GM18861 (cell line): Measurements from ENCODE around the gene CNNM3.

Experiments used
- ATAC-seq: cut with Tn5 transposase; IDR thresholded peaks from one replicate; pipeline ENCODE4 v1.9.1; 2021; ENCODE audit not compliant: unreplicated experiment

The CNNM3 gene

GRCh38 chr2:96874198-96874831 lies 58.2 kb downstream of the CNNM3 start:
- peak; percentile 50 for ATAC-seq

DNA sequence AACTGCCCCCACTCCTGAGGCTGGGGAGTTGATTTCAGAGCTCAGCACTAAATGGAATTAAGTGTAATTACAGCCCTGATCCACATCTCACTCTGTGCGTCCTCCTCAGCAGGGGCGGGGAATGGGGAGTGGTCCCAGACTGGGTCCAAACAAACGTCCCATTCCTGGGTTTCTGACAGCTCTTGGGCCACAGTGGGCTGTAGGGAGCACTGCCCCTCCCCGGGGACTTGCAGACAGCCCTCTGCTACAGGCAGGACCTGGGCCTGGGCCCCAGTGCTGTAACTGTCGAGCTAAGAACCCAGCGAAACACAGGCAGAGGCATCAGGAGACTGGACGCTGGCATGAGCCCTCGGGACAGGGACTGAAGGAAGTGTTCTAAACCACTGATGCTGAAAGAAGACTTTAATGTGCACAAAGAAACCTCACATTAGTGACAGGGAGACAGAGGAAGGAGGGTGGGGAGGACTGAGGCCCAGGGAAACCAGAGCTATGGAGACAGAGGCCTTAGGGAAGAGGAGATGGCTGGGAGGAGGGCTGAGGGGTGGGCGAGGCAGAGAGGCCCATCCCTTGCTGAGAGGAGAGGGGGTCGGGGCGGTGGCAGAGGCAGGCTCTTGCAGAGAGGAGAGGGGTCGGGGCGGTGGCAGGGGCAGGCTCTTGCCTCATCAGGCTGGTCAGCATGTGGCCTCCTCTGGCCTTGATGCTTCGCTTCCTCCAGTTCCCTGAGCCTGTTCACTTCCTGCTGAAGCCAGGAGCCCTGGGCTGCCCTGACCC lies 59.6 kb downstream of the CNNM3 start:
- ATAC-seq: no peak

DNA sequence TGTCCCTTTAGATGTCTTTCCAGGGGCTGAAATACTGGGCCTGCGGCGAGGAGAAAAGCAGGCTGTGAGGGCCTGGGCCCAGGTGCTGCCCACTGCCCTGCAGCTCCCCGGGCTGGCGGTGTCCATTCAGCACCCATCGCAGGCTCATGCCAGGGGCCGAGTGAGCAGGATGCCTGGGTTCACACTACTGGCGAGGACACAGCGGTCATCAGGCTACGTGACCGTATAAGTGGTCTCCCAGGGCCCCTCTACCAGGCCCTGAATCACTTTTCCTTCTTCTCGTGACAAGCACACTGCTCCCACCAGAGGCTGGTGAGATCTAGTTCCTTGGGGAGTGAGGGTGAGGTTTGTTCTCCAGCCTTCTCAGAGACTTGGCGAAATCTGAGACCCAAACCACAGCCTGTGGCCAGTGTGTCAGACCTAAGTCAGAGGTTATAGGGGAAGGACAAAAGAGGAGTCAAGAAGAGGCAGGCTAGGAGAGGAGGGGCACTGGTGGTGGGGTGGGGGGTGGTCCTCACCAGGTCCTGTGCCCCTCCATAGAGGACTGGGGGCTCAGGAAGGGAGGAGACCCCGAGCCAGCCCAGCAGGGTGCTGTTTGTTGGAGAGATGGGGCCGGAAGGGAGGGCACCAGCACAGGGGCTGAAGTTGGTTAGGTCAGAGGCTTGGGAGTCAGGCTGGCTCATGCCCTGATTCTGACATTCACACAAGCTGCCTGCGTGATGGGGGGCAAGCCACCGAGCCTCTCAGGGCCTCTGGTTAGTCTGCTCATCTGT lies 60.4 kb downstream of the CNNM3 start:
- no peak for ATAC-seq

DNA sequence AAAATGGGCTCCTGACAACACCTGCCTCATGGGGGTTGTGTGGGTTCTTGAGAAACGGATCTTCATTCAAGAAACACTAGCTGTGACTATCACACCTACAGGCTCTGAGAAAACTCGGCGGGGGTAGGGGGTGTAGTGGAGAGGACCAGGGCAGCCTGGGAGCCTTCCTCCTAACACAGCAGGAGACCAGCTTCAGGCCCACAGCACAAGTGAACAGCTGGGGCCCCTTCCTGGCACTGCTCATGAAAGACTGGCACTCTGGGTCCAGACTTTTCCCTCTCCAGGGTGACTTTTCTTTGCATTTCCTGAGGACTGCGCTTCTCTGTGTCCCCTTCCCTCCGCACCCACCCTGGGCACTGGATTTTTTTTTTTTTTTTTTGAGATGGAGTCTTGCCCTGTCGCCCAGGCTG lies 61.0 kb downstream of the CNNM3 start:
- ATAC-seq: no peak

DNA sequence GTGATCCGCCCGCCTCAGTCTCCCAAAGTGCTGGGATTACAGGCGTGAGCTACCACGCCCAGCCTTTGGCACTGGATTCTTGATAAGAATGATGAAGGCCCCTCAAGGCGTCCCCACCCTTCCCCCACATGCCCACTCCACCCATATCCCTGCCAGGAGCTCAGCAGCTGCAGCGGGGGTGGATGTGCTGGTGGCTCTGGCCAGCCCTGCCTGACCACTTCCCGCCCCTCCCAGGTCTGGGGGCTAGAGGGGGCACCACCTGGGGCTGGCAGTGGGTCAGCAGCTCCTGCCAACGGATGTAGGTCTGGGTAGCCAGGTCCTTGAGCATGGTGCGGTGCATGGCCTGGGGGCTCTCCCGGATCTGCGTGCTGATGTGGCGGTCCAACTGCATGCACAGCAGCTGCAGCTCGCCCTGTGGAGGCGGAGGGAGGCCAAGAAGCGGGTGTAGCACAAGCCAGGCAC lies 61.6 kb downstream of the CNNM3 start:
- ATAC-seq: no peak

- no peak for ATAC-seq
Observed at GRCh38 chr2:96878171-96878570, 62.1 kb downstream of the CNNM3 start.

DNA sequence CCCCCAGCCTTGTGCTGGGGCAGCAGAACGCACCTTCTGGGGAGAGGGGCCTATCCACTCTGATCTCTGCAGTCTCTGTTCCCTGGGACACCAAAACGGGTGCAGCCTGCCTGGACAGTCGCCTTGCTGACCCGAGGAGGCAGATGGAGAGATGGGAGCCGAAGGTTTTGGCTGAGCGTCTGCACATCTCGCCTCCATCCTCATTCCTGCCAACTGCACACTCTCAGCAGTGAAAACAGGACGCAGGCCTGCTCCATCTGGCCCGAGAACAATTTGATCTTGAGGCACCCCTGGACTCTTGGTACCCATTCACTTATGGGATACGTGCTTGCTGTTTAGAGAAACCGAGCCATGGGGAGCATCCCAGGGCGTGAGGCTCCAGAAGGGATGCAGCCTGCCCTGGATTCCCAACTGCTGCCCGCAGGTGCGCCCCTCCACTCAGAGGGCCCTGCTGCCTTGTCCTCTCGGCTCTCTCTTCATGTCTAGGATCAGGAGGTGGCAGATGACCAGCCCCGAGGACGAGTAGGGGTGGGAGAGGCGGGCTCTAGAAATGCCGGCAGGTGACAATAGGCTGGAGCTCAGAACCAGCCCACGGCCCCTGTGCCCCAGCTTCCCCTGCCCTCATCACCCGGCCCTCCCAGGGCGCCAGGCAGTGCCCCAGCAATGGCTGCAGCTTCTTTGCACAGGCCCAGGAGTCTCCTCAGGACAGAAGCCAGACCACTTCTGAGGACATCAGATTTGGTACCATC lies 62.9 kb downstream of the CNNM3 start:
- ATAC-seq: no peak

DNA sequence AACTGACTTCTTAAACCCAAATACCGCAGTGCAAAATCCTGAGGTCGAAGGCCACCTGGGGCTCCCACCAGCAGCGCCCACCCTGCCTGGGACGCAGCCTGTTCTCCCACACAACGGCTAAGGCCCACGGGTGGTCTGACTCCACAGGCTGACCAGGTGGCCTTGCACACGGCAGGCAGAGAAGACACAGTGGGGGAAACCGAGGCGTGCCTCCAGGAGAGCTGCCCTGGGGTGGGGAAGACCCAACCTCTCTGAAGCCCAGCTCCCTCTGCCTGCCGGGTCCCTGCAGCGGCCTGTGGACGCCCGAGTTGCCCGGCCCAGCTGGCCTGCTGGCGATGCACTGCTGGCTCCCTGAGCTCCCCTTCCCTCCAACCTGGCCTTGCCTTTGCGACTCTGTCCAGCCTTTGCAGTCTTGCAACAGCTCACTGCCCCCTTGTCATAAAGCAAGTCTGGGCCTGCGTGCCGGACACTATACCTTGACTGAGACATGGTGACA lies 63.5 kb downstream of the CNNM3 start:
- no peak for ATAC-seq

GRCh38 chr2:96880891-96881273 lies 64.8 kb downstream of the CNNM3 start:
- ATAC-seq: no peak

GRCh38 chr2:96881349-96882195 lies 65.5 kb downstream of the CNNM3 start:
- no peak for ATAC-seq

- no peak for ATAC-seq
Observed at GRCh38 chr2:96882230-96882629, 66.2 kb downstream of the CNNM3 start.

DNA sequence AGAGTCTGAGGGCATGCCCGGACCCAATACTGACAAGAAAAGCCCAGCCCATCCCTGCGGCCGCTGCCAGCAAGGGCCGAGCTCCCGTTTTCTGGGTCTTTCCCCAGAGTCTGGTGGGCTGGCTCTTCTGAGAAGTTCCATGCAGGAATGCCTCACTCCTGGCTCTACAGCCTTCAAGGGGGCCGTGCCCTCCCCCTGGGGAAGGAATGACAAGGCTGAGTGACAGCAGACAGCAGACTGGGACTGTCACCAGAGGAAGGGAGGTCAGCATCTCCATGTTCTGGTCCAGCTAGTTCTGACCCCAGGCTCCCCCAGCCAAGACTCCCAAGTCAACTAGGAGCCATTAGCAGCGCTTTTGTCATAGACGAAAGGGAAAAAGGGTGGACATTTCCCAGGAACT lies 66.8 kb downstream of the CNNM3 start:
- ATAC-seq: no peak

DNA sequence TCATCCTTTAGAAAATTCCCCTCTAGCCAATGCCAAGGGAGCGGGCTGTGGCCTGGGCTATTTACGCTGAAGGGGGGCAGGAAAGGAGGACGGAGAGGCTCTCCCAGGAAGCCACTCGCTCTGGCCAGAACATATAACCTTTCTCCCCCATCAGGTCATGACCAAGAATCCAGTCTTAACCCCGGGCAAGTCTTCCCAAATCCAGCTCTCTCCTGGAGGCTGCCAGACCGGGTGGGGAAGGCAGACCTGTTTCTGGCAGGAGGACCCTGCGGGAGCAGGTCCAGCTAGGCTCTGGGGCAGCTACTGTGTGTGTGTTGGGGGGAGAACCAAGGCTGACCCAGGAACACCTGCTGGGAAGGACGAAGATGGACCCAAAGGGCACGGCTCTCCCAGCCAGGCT lies 67.2 kb downstream of the CNNM3 start:
- ATAC-seq: no peak
